Fibroblast of mammary gland (primary cell): Measurements from ENCODE around the gene NABP1.
A peak's percentile ranks its signal among the peaks of the same experiment; 100 is the strongest.

Source experiments
- DNase-seq: peaks from one replicate; pipeline ENCODE4 v3.0.0-alpha.2; 2010; ENCODE audit warnings: low read depth
- H3K4me3 ChIP-seq: 2 replicates; pipeline ENCODE4 v1.5.1; 2011; ENCODE audit warnings: low read depth, mild to moderate bottlenecking, low read length, moderate library complexity; ENCODE audit not compliant: control insufficient read depth
- CTCF ChIP-seq: conservative IDR thresholded peaks from 2 replicates; pipeline ENCODE4 v1.5.1; 2011; ENCODE audit warnings: low read depth, low read length, inconsistent platforms; ENCODE audit not compliant: control insufficient read depth, insufficient read depth

The NABP1 gene

GRCh38 chr2:191659198-191659597 lies 18.7 kb upstream of the NABP1 start:
- TF ChIP-seq CTCF = no peak
- DNase-seq = no peak
- no peak overlapping the region for H3K4me3 ChIP-seq

GRCh38 chr2:191660575-191660974 lies 17.4 kb upstream of the NABP1 start:
- TF ChIP-seq CTCF = no peak
- DNase-seq = no peak
- H3K4me3 ChIP-seq = no peak overlapping the region

- no peak for TF ChIP-seq CTCF
- no peak overlapping the region for H3K4me3 ChIP-seq
- no peak for DNase-seq
Observed at GRCh38 chr2:191661097-191661924, 16.6 kb upstream of the NABP1 start.

- H3K4me3 ChIP-seq = no peak overlapping the region
- no peak for TF ChIP-seq CTCF
- DNase-seq = peak; percentile 81
Observed at GRCh38 chr2:191664823-191665677, 12.9 kb upstream of the NABP1 start.

- H3K4me3 ChIP-seq = no peak overlapping the region
- no peak for TF ChIP-seq CTCF
- peak; percentile 39 for DNase-seq
Observed at GRCh38 chr2:191666226-191666625, 11.7 kb upstream of the NABP1 start.

- TF ChIP-seq CTCF = no peak
- no peak overlapping the region for H3K4me3 ChIP-seq
- DNase-seq = no peak
Observed at GRCh38 chr2:191666732-191667131, 11.2 kb upstream of the NABP1 start.
